Stimulated activated CD4-positive, alpha-beta T cell treated with anti-CD3 and anti-CD28 coated beads, Interleukin-2, amount 100 ng/mL, for 4 hours (primary cell): ENCODE measurements around the gene OR4A16.

Experiments used
- DNase-seq: peaks from one replicate; pipeline ENCODE4 v3.0.0-alpha.2; 2020; ENCODE audit warnings: low read depth

OR4A16 gene, protein sequence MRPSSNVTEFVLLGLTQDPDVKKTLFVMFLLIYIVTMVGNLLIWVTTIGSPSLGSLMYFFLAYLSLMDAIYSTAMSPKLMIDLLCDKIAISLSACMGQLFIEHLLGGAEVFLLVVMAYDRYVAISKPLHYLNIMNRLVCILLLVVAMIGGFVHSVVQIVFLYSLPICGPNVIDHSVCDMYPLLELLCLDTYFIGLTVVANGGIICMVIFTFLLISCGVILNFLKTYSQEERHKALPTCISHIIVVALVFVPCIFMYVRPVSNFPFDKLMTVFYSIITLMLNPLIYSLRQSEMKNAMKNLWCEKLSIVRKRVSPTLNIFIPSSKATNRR

GRCh38 chr11:55342901-55343300 lies at the start of gene OR4A16:
TSS of gene OR4A16 (plus strand) at chr11:55343201. CDS start at chr11:55343201, 0 bp downstream.
- DNase-seq, result no peak

DNA sequence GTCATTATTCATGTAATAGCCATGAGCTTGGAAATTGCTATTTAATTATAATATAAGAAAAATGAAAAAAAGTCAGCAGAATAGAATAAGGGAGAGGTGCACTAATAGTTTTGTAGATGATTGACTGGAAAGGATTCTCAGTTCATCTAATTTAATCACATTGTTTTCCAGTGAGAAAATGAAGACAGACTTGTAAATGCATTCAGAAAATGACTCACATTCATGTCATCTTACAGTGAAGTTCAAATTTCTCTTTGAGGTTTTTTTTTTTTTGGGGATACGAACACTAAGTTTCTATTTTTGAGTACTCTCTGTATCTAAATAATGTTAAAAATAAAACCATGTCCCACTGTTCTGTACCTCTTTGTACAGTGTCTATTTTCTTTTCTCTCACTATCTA lies 18.5 kb upstream of the OR4A16 start:
- DNase-seq, result no peak

DNA sequence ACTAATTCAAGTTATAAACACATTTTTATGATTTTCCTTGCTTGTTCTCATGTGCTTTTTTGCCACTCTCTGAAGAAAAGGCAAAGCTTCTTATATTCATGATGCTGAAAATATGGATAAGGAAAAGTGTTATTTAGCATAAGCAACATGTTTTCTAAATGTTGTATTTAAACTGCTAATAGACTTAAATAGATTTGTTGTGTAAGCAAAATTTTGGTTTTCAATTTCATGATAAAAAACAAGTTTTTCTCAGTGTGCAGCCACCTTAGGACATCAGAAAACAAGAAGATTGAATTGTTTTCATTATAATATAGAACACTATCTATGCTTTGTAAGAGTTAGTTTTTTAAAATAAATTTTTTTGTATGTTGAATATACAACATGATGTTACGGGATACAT lies 2.3 kb downstream of the OR4A16 start:
- DNase-seq, result no peak

DNA sequence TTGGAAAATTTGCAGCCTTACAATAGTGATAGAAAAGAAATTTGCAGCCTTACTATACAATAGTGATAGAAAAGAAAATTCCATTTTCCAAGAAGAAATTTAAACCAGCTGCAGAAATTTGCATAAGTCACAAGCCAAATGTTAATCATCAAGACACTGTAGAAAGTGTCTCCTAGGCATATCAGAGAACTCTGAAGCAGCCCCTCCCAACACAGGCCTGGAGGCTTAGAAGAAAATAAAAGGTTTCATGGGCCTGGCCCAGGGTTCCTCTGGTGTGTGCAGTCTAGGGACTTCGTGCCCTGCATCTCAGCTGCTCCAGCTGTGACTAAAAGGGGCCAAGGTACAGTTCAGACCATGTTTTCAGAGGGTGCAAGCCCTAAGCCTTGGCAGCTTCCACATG lies 6.0 kb downstream of the OR4A16 start:
- no peak for DNase-seq

DNA sequence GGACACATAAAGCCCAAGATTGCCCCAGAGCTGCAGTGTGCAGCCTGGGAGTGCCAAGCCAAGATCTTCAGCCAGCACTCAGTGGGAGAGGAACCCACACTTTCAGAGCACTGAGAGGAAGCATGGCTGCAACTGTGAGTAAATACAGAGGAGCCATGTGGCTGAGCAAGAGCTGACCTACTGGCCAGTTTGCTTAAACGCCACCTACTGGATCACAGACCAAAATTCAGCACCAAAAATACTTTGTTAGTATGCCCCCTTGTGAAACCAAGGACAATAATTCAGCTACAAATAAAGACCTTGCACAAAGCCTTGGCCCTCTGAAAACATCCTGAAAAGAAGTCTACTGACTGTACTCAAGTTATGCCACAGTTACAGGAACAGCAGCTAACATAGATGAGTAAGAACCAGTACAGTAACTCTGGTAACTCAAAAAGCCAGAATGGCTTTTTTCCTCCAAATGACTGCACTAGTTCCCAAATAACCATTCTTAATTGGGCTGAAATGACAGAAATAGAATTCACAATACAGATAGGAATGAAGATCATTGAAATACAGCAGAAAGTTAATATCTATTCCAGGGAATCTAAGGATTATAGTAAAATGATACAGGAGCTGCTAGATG lies 14.7 kb downstream of the OR4A16 start:
- no peak for DNase-seq

GRCh38 chr11:55367674-55368073 lies 24.7 kb downstream of the OR4A16 start, which contains the start of gene OR4A15:
TSS of gene OR4A15 (plus strand) at chr11:55367974. CDS start at chr11:55367974, 0 bp downstream.
- no peak for DNase-seq
